ENCODE results near the gene HOXA5. TPM values are rescaled to one million over a fixed set of nuclear protein-coding genes. Genes with fewer than 3 reads are reported as not detected.

Gene HOXA5
- total and polyA plus RNA-seq, 2 of the 8 experiments (the other 6 are each of a cell fraction or from before 2014, with no cell fraction given), result not detected

DNA sequence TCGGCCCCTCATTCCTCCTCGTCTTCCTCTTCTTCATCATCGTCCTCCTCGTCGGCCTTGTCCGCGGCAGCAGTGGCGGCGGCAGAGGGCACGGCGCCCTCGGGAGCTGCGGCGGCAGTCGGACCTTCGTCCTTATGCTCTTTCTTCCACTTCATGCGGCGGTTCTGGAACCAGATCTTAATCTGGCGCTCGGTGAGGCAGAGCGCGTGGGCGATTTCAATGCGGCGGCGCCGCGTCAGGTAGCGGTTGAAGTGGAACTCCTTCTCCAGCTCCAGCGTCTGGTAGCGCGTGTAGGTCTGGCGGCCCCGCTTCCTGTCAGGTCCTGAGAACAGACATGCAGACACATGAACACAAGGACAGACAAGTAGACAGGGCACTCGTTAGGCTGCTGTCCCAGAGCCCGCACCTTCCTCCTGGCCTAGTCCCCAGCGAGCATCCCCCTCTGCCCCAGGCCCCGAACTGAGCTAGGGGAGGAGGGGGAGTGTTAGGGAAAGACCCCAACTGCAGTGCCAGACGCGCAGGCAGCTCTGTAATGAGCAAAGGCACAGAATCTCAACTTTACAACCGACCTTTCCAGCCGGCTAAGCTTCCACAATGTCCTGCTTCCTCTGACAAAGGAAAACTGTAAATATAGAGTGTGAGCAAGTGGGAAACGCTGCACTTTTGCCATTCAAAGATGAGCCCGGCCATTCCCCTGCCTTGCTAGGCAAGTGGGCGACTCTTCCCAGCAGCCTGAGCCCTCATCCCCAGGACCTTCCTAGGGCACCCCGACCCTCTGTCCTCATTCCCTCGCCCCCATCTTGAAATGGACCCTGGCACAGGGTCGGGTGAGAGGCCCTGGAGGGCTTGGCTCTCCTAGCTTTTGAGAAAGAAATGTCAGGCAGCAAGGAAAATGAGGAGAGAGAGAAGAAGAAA is 11.7 kb upstream of the HOXA5 start:
- Histone ChIP-seq H3K18ac (ENCODE audit: extremely low read depth, low read length) (no peak overlapping the region), H2BK12ac (ENCODE audit: low read depth, low read length) (0 out of 2 replicates have a peak overlapping the region, but pooled peaks have one; percentile 60), H2BK15ac (ENCODE audit: low read length) (no peak overlapping the region), H3K4me1 (replicated peaks in 1 of 4; ENCODE audit: control insufficient read depth in 3 of 4, insufficient read depth in 4 of 4, low read length in 3 of 4) (peaks cover 0 to 2% (median under 1%) of the 10 kb centered on the region in 4 experiments; a peak in 3 of 7 replicates), H4K8ac (ENCODE audit: extremely low read depth, insufficient read depth, low read length) (peak overlapping the region; percentile 7; the same call in 1 of the 2 replicates), H3K79me1 (ENCODE audit: low read depth, low read length) (no peaks in the 10 kb centered on the region), H2AFZ (ENCODE audit: low read length) (no peak overlapping the region), H3K9ac (replicated peaks in 1 of 4; ENCODE audit: extremely low read depth in 1 of 4, low read depth in 3 of 4, low read length in 3 of 4) (no peak overlapping the region), H3K23ac (ENCODE audit: insufficient read length) (no peak overlapping the region), H2BK5ac (ENCODE audit: low read depth, low read length) (no peak overlapping the region), H3K79me2 (ENCODE audit: control insufficient read depth in 1 of 2, insufficient read depth in 2 of 2, low read length in 2 of 2) (no peaks in the 10 kb centered on the region), H4K5ac (ENCODE audit: insufficient read length, low read depth, low read length) (no peak overlapping the region), H3K14ac (ENCODE audit: insufficient read length) (no peak overlapping the region), H3K4ac (replicated peaks; ENCODE audit: insufficient read length, low read depth, low read length) (no peak overlapping the region), H3K56ac (replicated peaks; ENCODE audit: insufficient read length, low read depth, low read length) (no peak overlapping the region), H3K36me3 (ENCODE audit: control insufficient read depth in 2 of 4, insufficient read depth in 4 of 4, low read length in 3 of 4) (peaks cover 0 to 20% (median 0%) of the 10 kb centered on the region in 4 experiments; a peak in 1 of 8 replicates), H2BK20ac (ENCODE audit: low read length) (no peak overlapping the region), H3K27me3 (replicated peaks in 1 of 4; ENCODE audit: control insufficient read depth in 3 of 4, extremely low read depth in 1 of 4, insufficient read depth in 3 of 4, low read length in 3 of 4) (peaks cover 99 to 100% (median 100%) of the 10 kb centered on the region in 4 experiments), H3K9me3 (ENCODE audit: insufficient read depth in 2 of 2, low read depth in 1 of 2, low read length in 1 of 2) (peaks cover 0 to 10% of the 10 kb centered on the region in 2 experiments; a peak in 1 of 4 replicates), H3K4me2 (ENCODE audit: insufficient read depth in 1 of 2, low read depth in 2 of 2, low read length in 2 of 2) (no peak overlapping the region; a peak in 1 of 4 replicates), H2BK120ac (replicated peaks; ENCODE audit: low read depth, low read length) (no peak overlapping the region), H3K27ac (ENCODE audit: low read depth, low read length) (no peak overlapping the region), H4K20me1 (replicated peaks in 1 of 2; ENCODE audit: control insufficient read depth in 1 of 2, insufficient read depth in 2 of 2, low read length in 2 of 2) (peaks cover 31 to 55% of the 10 kb centered on the region in 2 experiments), H3K23me2 (ENCODE audit: low read depth, low read length) (peaks cover 2% of the 10 kb centered on the region; the same call in 1 of the 2 replicates), H4K91ac (replicated peaks; ENCODE audit: insufficient read length, low read length) (no peak overlapping the region), H2AK5ac (ENCODE audit: low read depth, low read length) (0 out of 2 replicates have a peak overlapping the region, but pooled peaks have one; percentile 82), H3K4me3 (ENCODE audit: extremely low read depth in 1 of 4, insufficient read depth in 2 of 4, low read depth in 3 of 4, low read length in 4 of 4) (no peak overlapping the region)
- peak; percentile 76 for TF ChIP-seq RNF2 (IDR thresholded peaks at IDR 0.05; ENCODE audit: borderline replicate concordance, low read depth, low read length, missing control alignments, poor library complexity, severe bottlenecking)
- TF ChIP-seq EZH2 (IDR thresholded peaks at IDR 0.05; ENCODE audit: low read depth, low read length, severe bottlenecking), result peak; percentile 99
- TF ChIP-seq SUZ12 (IDR thresholded peaks at IDR 0.05; ENCODE audit: low read length), result peak; percentile 98
- no peak for TF ChIP-seq KDM4A (IDR thresholded peaks at IDR 0.05; ENCODE audit: low read depth, low read length, severe bottlenecking)
- FAIRE-seq (no peak), DNase-seq (ENCODE audit: low read depth in 1 of 2, low spot score in 2 of 2) (peak in 1 of 2 experiments; percentile 53)
- CTCF ChIA-PET (ENCODE audit: partially characterized antibody), result interaction anchor here (0.7 to 4.2 kb wide), 7 partner anchors 9 to 472 kb away, joined by 3 to 33 read pairs (median 3); partner anchors contain the start of gene HOXA5
- POLR2A ChIA-PET (ENCODE audit: partially characterized antibody), result no interaction called here
- WGBS, 2 experiments (ENCODE audit: extremely low coverage in 1 of 2, insufficient coverage in 1 of 2, insufficient read length in 1 of 2, insufficient replicate concordance in 2 of 2, low coverage in 1 of 2, low lambda C conversion rate in 2 of 2, missing lambda C conversion rate in 1 of 2), result 18% methylated on average over 39 of the region's 48 CpGs; no CpG with 5 or more reads in 1 of the 2 experiments
